HepG2 (cell line): ENCODE results near the gene POU5F1. TPM values are rescaled to one million over a fixed set of nuclear protein-coding genes. Genes with fewer than 3 reads are reported as not detected.

Experiments
- ARID4A ChIP-seq: sonication (generic); formaldehyde crosslinking; IDR thresholded peaks from 2 replicates; pipeline ENCODE4 v1.5.0; 2020; ENCODE audit warnings: mild to moderate bottlenecking, missing genetic modification reagents, borderline replicate concordance
- ATF1 ChIP-seq: IDR thresholded peaks from 2 replicates; pipeline ENCODE4 v1.6.1; 2016; ENCODE audit warnings: mild to moderate bottlenecking, control low read depth
- BRD4 ChIP-seq: sonication (generic); formaldehyde crosslinking; IDR thresholded peaks from 2 replicates; pipeline ENCODE4 v1.4.0; 2020; ENCODE audit warnings: missing genetic modification reagents
- FUBP1 ChIP-seq: sonication (generic); formaldehyde crosslinking; IDR thresholded peaks from 2 replicates; pipeline ENCODE4 v1.5.1; 2020; ENCODE audit warnings: missing genetic modification reagents, mild to moderate bottlenecking, borderline replicate concordance
- HOXA7 ChIP-seq: sonication (generic); formaldehyde crosslinking; IDR thresholded peaks from 2 replicates; pipeline ENCODE4 v1.8.1; 2022; ENCODE audit warnings: mild to moderate bottlenecking, missing genetic modification reagents, moderate library complexity
- MATR3 ChIP-seq: sonication (generic); formaldehyde crosslinking; IDR thresholded peaks from 2 replicates; pipeline ENCODE4 v1.4.0; 2020; ENCODE audit warnings: missing genetic modification reagents
- MED1 ChIP-seq: sonication (generic); formaldehyde crosslinking; IDR thresholded peaks from 2 replicates; pipeline ENCODE4 v1.4.0; 2020; ENCODE audit warnings: missing genetic modification reagents
- MLX ChIP-seq: IDR thresholded peaks from 2 replicates; pipeline ENCODE4 v1.6.1; 2016
- NPAS2 ChIP-seq: sonication (generic); formaldehyde crosslinking; IDR thresholded peaks from 2 replicates; pipeline ENCODE4 v1.8.0; 2022; ENCODE audit warnings: mild to moderate bottlenecking, missing genetic modification reagents, borderline replicate concordance
- NR3C1 ChIP-seq: sonication (generic); formaldehyde crosslinking; IDR thresholded peaks from 2 replicates; pipeline ENCODE4 v1.4.0; 2020; ENCODE audit warnings: missing genetic modification reagents
- PHF21A ChIP-seq: sonication (generic); formaldehyde crosslinking; IDR thresholded peaks from 2 replicates; pipeline ENCODE4 v1.5.0; 2020; ENCODE audit warnings: mild to moderate bottlenecking, missing genetic modification reagents
- POLR2A ChIP-seq, 2 experiments: IDR thresholded peaks; 2 replicates each; pipeline ENCODE4 v1.6.1; 2011; ENCODE audit warnings: low read depth in 2 of 2, low read length in 2 of 2, mild to moderate bottlenecking in 1 of 2, moderate library complexity in 1 of 2; ENCODE audit not compliant: insufficient read depth in 1 of 2
- SIX4 ChIP-seq: sonication (generic); formaldehyde crosslinking; IDR thresholded peaks from 2 replicates; pipeline ENCODE4 v1.4.0; 2020; ENCODE audit warnings: missing genetic modification reagents
- ZBTB39 ChIP-seq: sonication (generic); formaldehyde crosslinking; IDR thresholded peaks from 2 replicates; pipeline ENCODE4 v1.5.0; 2020; ENCODE audit warnings: missing genetic modification reagents
- ZEB1 ChIP-seq: IDR thresholded peaks from 2 replicates; pipeline ENCODE4 v1.6.1; 2012; ENCODE audit warnings: mild to moderate bottlenecking, low read depth, inconsistent platforms; ENCODE audit not compliant: insufficient replicate concordance
- ZKSCAN8 ChIP-seq: IDR thresholded peaks from 2 replicates; pipeline ENCODE4 v1.6.1; 2016; ENCODE audit warnings: borderline replicate concordance, missing genetic modification reagents, missing compliant biosample characterization
- ZNF292 ChIP-seq: sonication (generic); formaldehyde crosslinking; IDR thresholded peaks from 2 replicates; pipeline ENCODE4 v1.8.1; 2022; ENCODE audit warnings: mild to moderate bottlenecking, low read depth, missing genetic modification reagents, borderline replicate concordance
- ZNF329 ChIP-seq: sonication (generic); formaldehyde crosslinking; IDR thresholded peaks from 2 replicates; pipeline ENCODE4 v1.9.0; 2021; ENCODE audit warnings: low read depth, mild to moderate bottlenecking, missing genetic modification reagents
- ZNF335 ChIP-seq: sonication (generic); formaldehyde crosslinking; IDR thresholded peaks from 2 replicates; pipeline ENCODE4 v1.4.0; 2020; ENCODE audit warnings: missing genetic modification reagents
- ZNF510 ChIP-seq: sonication (generic); formaldehyde crosslinking; IDR thresholded peaks from 2 replicates; pipeline ENCODE4 v1.4.0; 2020; ENCODE audit warnings: low read depth, mild to moderate bottlenecking, missing genetic modification reagents
- ZNF674 ChIP-seq: sonication (generic); formaldehyde crosslinking; IDR thresholded peaks from 2 replicates; pipeline ENCODE4 v1.5.0; 2020; ENCODE audit warnings: low read depth, mild to moderate bottlenecking, missing genetic modification reagents
- ZNF772 ChIP-seq: sonication (generic); formaldehyde crosslinking; IDR thresholded peaks from 2 replicates; pipeline ENCODE4 v1.5.0; 2020; ENCODE audit warnings: mild to moderate bottlenecking, missing genetic modification reagents
- polyA plus RNA-seq, 8 experiments: library from polyadenylated mRNA; depleted of rRNA in 3 of 8; stranded (reverse) in 7 of 8; unstranded in 1 of 8; fragments of >200 nt; fragmentation: Illumina TruSeq in 4 of 8; extraction: Trizol in 4 of 8; gene quantifications; 2 replicates each; pipeline versions ENCODE4 v1.2.1 to v1.2.3, GENCODE V29; 2011 to 2016; ENCODE audit warnings: low read depth in 4 of 8, missing spikeins in 1 of 8, mixed read lengths in 1 of 8; ENCODE audit not compliant: insufficient read depth in 1 of 8
- total RNA-seq, 5 experiments: library from RNA; depleted of rRNA; stranded (reverse); fragments of >200 nt; fragmentation: Illumina TruSeq; extraction: Trizol; gene quantifications; 2 replicates each; pipeline ENCODE4 v1.2.3, GENCODE V29; 2016; ENCODE audit warnings: low read depth in 1 of 5

Gene POU5F1
- total and polyA plus RNA-seq, 2 of the 13 experiments (the other 11 are each of a cell fraction or from before 2014, with no cell fraction given), result 2.5 to 7.2 TPM

GRCh38 chr6:31197559-31198305 lies 27.2 kb upstream of the POU5F1 start (continued):
- no peak for TF ChIP-seq NPAS2 (CRISPR knock-in tag)
- peak; percentile 24; the same call in 1 of the 2 replicates for TF ChIP-seq MED1
- TF ChIP-seq ZNF510 (CRISPR knock-in tag), result 0 out of 2 replicates have a peak, but pooled peaks have one; percentile 54
- TF ChIP-seq PHF21A (CRISPR knock-in tag), result peak; percentile 73
- no peak for TF ChIP-seq ZBTB39 (CRISPR knock-in tag)
- TF ChIP-seq ATF1 (CRISPR knock-in tag), result peak; percentile 58
- TF ChIP-seq ZNF674, result no peak
- no peak for TF ChIP-seq ZNF772 (CRISPR knock-in tag)
- TF ChIP-seq ZEB1, result peak; percentile 81
- no peak for TF ChIP-seq HOXA7 (CRISPR knock-in tag)
- TF ChIP-seq ZNF335 (CRISPR knock-in tag), result 0 out of 2 replicates have a peak, but pooled peaks have one; percentile 38
- TF ChIP-seq MATR3 (CRISPR knock-in tag), result no peak
- 0 out of 2 replicates have a peak, but pooled peaks have one; percentile 23 for TF ChIP-seq ZNF329 (CRISPR knock-in tag)
- TF ChIP-seq ZNF292, result peak; percentile 40; the same call in 1 of the 2 replicates
- TF ChIP-seq MLX (CRISPR knock-in tag), result no peak
- TF ChIP-seq NR3C1 (CRISPR knock-in tag), result no peak
- TF ChIP-seq SIX4, result no peak
- peak; percentile 42 to 65 for TF ChIP-seq POLR2A (IDR thresholded peaks at IDR 0.05; ENCODE audit: insufficient read depth in 1 of 2, low read depth in 2 of 2, low read length in 2 of 2)
- no peak for TF ChIP-seq FUBP1 (CRISPR knock-in tag)
- TF ChIP-seq BRD4 (CRISPR knock-in tag), result no peak; the same call in 1 of the 2 replicates
- peak; percentile 81; the same call in 1 of the 2 replicates for TF ChIP-seq ARID4A (CRISPR knock-in tag)
- no peak for TF ChIP-seq ZKSCAN8 (CRISPR knock-in tag)
